Measurements from ENCODE around the gene BPGM.

GRCh38 chr7:134639683-134640279 is 6.9 kb upstream of the BPGM start:
- TF ChIP-seq POLR2AphosphoS5 (IDR thresholded peaks at IDR 0.05; ENCODE audit: low read depth) (no peak), CTCF (conservative IDR thresholded peaks at IDR 0.05; ENCODE audit: low read depth in 2 of 2) (no peak), JUNB (IDR thresholded peaks at IDR 0.05; ENCODE audit: unreplicated experiment) (no peak), NANOG (IDR thresholded peaks at IDR 0.05; ENCODE audit: borderline replicate concordance) (no peak), EZH2 (IDR thresholded peaks at IDR 0.05; ENCODE audit: low read depth, unreplicated experiment) (no peak), EZH2phosphoT487 (IDR thresholded peaks at IDR 0.05; ENCODE audit: unreplicated experiment) (no peak), ZNF114 (CRISPR knock-in tag; IDR thresholded peaks at IDR 0.05) (no peak), REST (IDR thresholded peaks at IDR 0.05; ENCODE audit: unreplicated experiment) (no peak), STAT1 (IDR thresholded peaks at IDR 0.05; ENCODE audit: unreplicated experiment) (no peak), CREB1 (CRISPR knock-in tag; IDR thresholded peaks at IDR 0.05; ENCODE audit: low read depth) (no peak), ZNF331 (CRISPR knock-in tag; IDR thresholded peaks at IDR 0.05; ENCODE audit: low read depth) (no peak), ETS1 (IDR thresholded peaks at IDR 0.05) (no peak)
